RCC 7860 (cell line): ENCODE measurements around the gene DNASE1.
A peak's percentile ranks its signal among the peaks of the same experiment; 100 is the strongest.

ENCODE experiments used
- DNase-seq: peaks from one replicate; pipeline ENCODE4 v3.0.0-alpha.2; 2015; ENCODE audit warnings: low spot score
- FAIRE-seq: peaks from 2 replicates; lab custom pipeline; 2012; peaks lifted over from hg19 to GRCh38; lab: Jason Lieb, UNC

The DNASE1 gene

GRCh38 chr16:3661922-3662321, 7.4 kb downstream of the DNASE1 start:
- FAIRE-seq, result no peak
- no peak for DNase-seq

- DNase-seq (no peak), FAIRE-seq (no peak)
These were observed 8.1 kb downstream of the DNASE1 start for GRCh38 chr16:3662601-3663000.

- FAIRE-seq (no peak), DNase-seq (no peak)
These were observed 9.9 kb downstream of the DNASE1 start for GRCh38 chr16:3664187-3664896.

- FAIRE-seq (no peak), DNase-seq (no peak)
These were observed 11.0 kb downstream of the DNASE1 start for GRCh38 chr16:3665508-3665907.

GRCh38 chr16:3668626-3669025, 14.1 kb downstream of the DNASE1 start:
- no peak for FAIRE-seq
- no peak for DNase-seq

- DNase-seq, result no peak
- FAIRE-seq, result no peak
These were observed 14.6 kb downstream of the DNASE1 start for GRCh38 chr16:3669082-3669481.

GRCh38 chr16:3670711-3671110, 16.2 kb downstream of the DNASE1 start:
- FAIRE-seq, result no peak

GRCh38 chr16:3671424-3671823, 16.9 kb downstream of the DNASE1 start:
- no peak for DNase-seq
- no peak for FAIRE-seq

More at GRCh38 chr16:3670711-3671110, 16.2 kb downstream of the DNASE1 start:
- no peak for DNase-seq

- FAIRE-seq, result no peak
- DNase-seq, result no peak
These were observed 18.1 kb downstream of the DNASE1 start for GRCh38 chr16:3672571-3673041.

- DNase-seq (no peak), FAIRE-seq (no peak)
These were observed 18.7 kb downstream of the DNASE1 start for GRCh38 chr16:3673201-3673600.

- DNase-seq, result no peak
- FAIRE-seq, result no peak
These were observed 19.3 kb downstream of the DNASE1 start for GRCh38 chr16:3673676-3674377.

GRCh38 chr16:3674513-3675295, 20.2 kb downstream of the DNASE1 start:
- no peak for FAIRE-seq
- no peak for DNase-seq

GRCh38 chr16:3675601-3676130, 21.2 kb downstream of the DNASE1 start:
- FAIRE-seq (no peak), DNase-seq (no peak)

GRCh38 chr16:3677994-3678393, 23.5 kb downstream of the DNASE1 start:
- DNase-seq (no peak), FAIRE-seq (no peak)

GRCh38 chr16:3681206-3681605, 26.7 kb downstream of the DNASE1 start:
- DNase-seq, result no peak
- FAIRE-seq, result no peak

GRCh38 chr16:3687021-3687420, 32.5 kb downstream of the DNASE1 start:
- DNase-seq (no peak), FAIRE-seq (no peak)

GRCh38 chr16:3687792-3688191, 33.3 kb downstream of the DNASE1 start:
- FAIRE-seq, result no peak

GRCh38 chr16:3689731-3690130, 35.2 kb downstream of the DNASE1 start:
- FAIRE-seq (no peak), DNase-seq (no peak)

More at GRCh38 chr16:3687792-3688191, 33.3 kb downstream of the DNASE1 start:
- DNase-seq, result no peak

- peak; percentile 71 for DNase-seq
- FAIRE-seq, result peak; percentile 60
These were observed 36.0 kb downstream of the DNASE1 start for GRCh38 chr16:3690470-3690928.

GRCh38 chr16:3690980-3691720, 36.7 kb downstream of the DNASE1 start:
- no peak for DNase-seq
- FAIRE-seq, result no peak
